HL-60 (cell line): ENCODE results near the gene CUL2.

ENCODE experiments used
- DNase-seq, 2 experiments: peaks; one replicate each; pipeline ENCODE4 v3.0.0-alpha.2; 2010 to 2020; ENCODE audit warnings: low read depth in 1 of 2, low spot score in 1 of 2
- H3K27ac ChIP-seq: fragments of 250-450 bp; sonication (Bioruptor Pico); replicated peaks from 2 replicates; pipeline ENCODE4 v1.5.1; 2020; ENCODE audit warnings: mild to moderate bottlenecking, moderate library complexity
- H3K27me3 ChIP-seq: fragments of 250-450 bp; sonication (Bioruptor Pico); 2 replicates; pipeline ENCODE4 v1.5.1; 2021; ENCODE audit warnings: mild to moderate bottlenecking, moderate library complexity; ENCODE audit not compliant: insufficient read depth, poor library complexity, severe bottlenecking
- H3K4me3 ChIP-seq: replicated peaks from 2 replicates; pipeline ENCODE4 v1.5.1; 2011; ENCODE audit warnings: mild to moderate bottlenecking, control low read depth, low read length; ENCODE audit not compliant: insufficient read depth
- CTCF ChIP-seq: IDR thresholded peaks from one replicate; pipeline ENCODE4 v1.5.1; 2011; ENCODE audit warnings: low read length, control low read depth, inconsistent platforms; ENCODE audit not compliant: insufficient read depth
- GABPA ChIP-seq: IDR thresholded peaks from 2 replicates; pipeline ENCODE4 v1.6.1; 2012; ENCODE audit warnings: low read depth
- POLR2AphosphoS5 ChIP-seq: IDR thresholded peaks from 2 replicates; pipeline ENCODE4 v1.6.1; 2012; ENCODE audit warnings: low read depth
- REST ChIP-seq: IDR thresholded peaks from 2 replicates; pipeline ENCODE4 v1.6.1; 2012; ENCODE audit warnings: low read depth; ENCODE audit not compliant: insufficient replicate concordance
- SPI1 ChIP-seq: IDR thresholded peaks from 2 replicates; pipeline ENCODE4 v1.6.1; 2012; ENCODE audit warnings: low read depth, mild to moderate bottlenecking, borderline replicate concordance

The CUL2 gene

GRCh38 chr10:35019041-35020024 is 70.8 kb downstream of the CUL2 start:
- DNase-seq = no peak
- TF ChIP-seq POLR2AphosphoS5 (no peak), CTCF (no peak), GABPA (no peak), SPI1 (no peak), REST (no peak)
- H3K27ac ChIP-seq = no peak overlapping the region

DNA sequence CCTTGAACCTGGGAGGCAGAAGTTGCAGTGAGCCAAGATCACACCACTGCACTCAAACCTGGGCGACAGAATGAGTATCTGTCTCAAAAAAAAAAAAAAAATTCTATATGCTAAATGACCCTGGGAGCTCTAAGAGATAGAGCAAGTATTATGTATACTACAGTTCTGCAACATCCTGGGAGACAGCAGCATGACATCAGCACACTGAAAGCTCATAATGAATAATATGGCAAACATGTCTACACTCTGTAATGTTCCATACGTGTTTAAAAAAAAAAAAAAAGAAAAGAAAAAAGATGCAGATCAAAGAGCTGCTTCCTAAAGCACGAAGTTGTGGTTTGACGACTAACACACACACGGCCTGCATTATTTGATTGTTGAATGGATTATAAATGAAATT is 72.5 kb downstream of the CUL2 start:
- Histone ChIP-seq H3K27ac (no peak overlapping the region), H3K4me3 (no peak overlapping the region), H3K27me3 (no peaks in the 10 kb centered on the region)
- TF ChIP-seq SPI1 (no peak), CTCF (no peak), REST (no peak), POLR2AphosphoS5 (no peak), GABPA (no peak)
- DNase-seq = no peak

More at GRCh38 chr10:35019041-35020024, 70.8 kb downstream of the CUL2 start:
- Histone ChIP-seq H3K27me3 (no peaks in the 10 kb centered on the region), H3K4me3 (no peak overlapping the region)

DNA sequence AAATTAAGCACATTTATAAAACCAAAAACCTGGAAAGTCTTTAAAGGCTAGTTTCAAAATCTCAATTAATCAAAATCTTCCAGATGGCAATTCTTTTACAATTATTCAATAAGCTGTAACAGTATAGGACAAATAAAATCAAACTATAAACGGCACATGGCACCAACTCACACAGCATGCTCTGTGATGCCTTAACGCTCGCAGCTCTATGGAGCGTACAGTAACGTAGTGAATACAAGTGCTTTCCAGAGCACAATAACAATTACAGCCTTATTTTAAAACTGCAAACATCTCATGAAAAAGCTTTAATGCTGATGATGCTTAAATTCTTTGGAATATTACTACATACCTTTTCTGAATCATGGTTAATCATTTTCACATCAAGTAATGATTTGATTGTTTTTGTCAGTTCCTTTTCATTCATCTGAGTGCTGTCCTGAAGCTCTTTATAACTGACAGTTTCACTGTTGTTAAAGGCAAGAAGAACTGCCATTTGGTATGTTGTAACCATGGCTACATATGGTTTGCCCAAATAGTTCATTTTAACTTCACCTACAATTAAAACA is 74.2 kb downstream of the CUL2 start:
- DNase-seq = no peak
- H3K4me3 ChIP-seq = no peak overlapping the region
- no peak overlapping the region for H3K27ac ChIP-seq
- H3K27me3 ChIP-seq = no peaks in the 10 kb centered on the region
- TF ChIP-seq GABPA (no peak), SPI1 (no peak), REST (no peak), POLR2AphosphoS5 (no peak), CTCF (no peak)
